Mesothelial cell of epicardium (in vitro differentiated cells): ENCODE results near the gene CACNA1I. TPM values are rescaled to one million over a fixed set of nuclear protein-coding genes. Genes with fewer than 3 reads are reported as not detected.

ENCODE experiments used
- DNase-seq, 2 experiments: peaks; one replicate each; pipeline ENCODE4 v3.0.0; 2021; ENCODE audit warnings: low spot score in 2 of 2; ENCODE audit not compliant: unreplicated experiment in 2 of 2
- H3K27ac Mint-ChIP-seq: 2 replicates; pipeline ENCODE4 v1.8.0; 2021; ENCODE audit warnings: mixed read lengths
- H3K27me3 Mint-ChIP-seq: 2 replicates; pipeline ENCODE4 v1.8.0; 2021; ENCODE audit warnings: low read depth, mixed read lengths
- H3K36me3 Mint-ChIP-seq: 2 replicates; pipeline ENCODE4 v1.8.0; 2021; ENCODE audit warnings: mixed read lengths
- H3K4me1 Mint-ChIP-seq: 2 replicates; pipeline ENCODE4 v1.8.0; 2021; ENCODE audit warnings: mixed read lengths
- H3K4me3 Mint-ChIP-seq: 2 replicates; pipeline ENCODE4 v1.8.0; 2021; ENCODE audit warnings: mild to moderate bottlenecking, moderate library complexity, mixed read lengths
- H3K9me3 Mint-ChIP-seq: 2 replicates; pipeline ENCODE4 v1.8.0; 2021; ENCODE audit warnings: mixed read lengths
- total RNA-seq: library from RNA; stranded (reverse); gene quantifications from 3 replicates; pipeline ENCODE4 v1.2.1, GENCODE V29; 2021
- TF ChIP-seq, protein P1 (sequence below): fragments of 200-600 bp; sonication (generic); IDR thresholded peaks from one replicate; pipeline ENCODE4 v1.5.0; 2021; ENCODE audit warnings: antibody characterized with exemption; ENCODE audit not compliant: unreplicated experiment

The CACNA1I gene
- total RNA-seq, 1 donor from 2014 or later: 0.31 TPM

DNA sequence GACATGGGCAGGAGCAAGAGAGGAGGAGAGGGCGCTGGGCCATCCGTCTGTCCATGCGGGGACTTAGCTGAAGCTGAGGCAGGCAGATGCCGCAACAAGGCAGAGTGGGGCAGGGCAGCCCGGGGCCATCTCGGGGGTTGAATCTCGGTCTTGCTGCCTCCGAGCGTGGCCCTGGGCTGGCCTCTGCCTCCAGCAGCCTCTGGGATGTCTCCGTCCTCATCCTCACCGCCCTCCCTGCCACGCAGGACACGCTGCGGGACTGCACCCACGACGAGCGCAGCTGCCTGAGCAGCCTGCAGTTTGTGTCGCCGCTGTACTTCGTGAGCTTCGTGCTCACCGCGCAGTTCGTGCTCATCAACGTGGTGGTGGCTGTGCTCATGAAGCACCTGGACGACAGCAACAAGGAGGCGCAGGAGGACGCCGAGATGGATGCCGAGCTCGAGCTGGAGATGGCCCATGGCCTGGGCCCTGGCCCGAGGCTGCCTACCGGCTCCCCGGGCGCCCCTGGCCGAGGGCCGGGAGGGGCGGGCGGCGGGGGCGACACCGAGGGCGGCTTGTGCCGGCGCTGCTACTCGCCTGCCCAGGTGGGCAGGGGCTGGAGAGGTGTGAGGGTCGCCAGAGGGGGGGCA lies 108.4 kb downstream of the CACNA1I start:
- TF ChIP-seq, protein P1, sequence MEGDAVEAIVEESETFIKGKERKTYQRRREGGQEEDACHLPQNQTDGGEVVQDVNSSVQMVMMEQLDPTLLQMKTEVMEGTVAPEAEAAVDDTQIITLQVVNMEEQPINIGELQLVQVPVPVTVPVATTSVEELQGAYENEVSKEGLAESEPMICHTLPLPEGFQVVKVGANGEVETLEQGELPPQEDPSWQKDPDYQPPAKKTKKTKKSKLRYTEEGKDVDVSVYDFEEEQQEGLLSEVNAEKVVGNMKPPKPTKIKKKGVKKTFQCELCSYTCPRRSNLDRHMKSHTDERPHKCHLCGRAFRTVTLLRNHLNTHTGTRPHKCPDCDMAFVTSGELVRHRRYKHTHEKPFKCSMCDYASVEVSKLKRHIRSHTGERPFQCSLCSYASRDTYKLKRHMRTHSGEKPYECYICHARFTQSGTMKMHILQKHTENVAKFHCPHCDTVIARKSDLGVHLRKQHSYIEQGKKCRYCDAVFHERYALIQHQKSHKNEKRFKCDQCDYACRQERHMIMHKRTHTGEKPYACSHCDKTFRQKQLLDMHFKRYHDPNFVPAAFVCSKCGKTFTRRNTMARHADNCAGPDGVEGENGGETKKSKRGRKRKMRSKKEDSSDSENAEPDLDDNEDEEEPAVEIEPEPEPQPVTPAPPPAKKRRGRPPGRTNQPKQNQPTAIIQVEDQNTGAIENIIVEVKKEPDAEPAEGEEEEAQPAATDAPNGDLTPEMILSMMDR: no peak
- no peak overlapping the region for H3K4me3 Mint-ChIP-seq
- peaks cover 34% of the 10 kb centered on the region for H3K27me3 Mint-ChIP-seq
- no peaks in the 10 kb centered on the region for H3K4me1 Mint-ChIP-seq
- no peaks in the 10 kb centered on the region for H3K36me3 Mint-ChIP-seq
- H3K27ac Mint-ChIP-seq: no peak overlapping the region
- H3K9me3 Mint-ChIP-seq: peaks cover 5% of the 10 kb centered on the region
- DNase-seq: no peak

DNA sequence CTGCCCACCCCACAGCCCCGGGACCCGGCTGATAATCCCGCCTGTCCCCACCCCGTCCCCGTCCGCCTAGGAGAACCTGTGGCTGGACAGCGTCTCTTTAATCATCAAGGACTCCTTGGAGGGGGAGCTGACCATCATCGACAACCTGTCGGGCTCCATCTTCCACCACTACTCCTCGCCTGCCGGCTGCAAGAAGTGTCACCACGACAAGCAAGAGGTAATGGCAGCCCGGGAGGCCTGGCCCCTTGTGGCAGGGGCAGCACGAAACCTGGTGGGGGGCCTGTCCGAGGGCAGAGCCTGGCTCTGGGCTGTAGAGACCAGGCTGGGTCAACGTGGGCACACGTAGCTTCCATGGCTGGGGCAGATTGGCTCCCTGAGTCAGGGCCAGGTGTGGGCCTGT lies 109.1 kb downstream of the CACNA1I start:
- TF ChIP-seq, protein P1: no peak
- DNase-seq: no peak
- peaks cover 5% of the 10 kb centered on the region for H3K9me3 Mint-ChIP-seq
- no peaks in the 10 kb centered on the region for H3K36me3 Mint-ChIP-seq
- no peaks in the 10 kb centered on the region for H3K4me1 Mint-ChIP-seq
- H3K27ac Mint-ChIP-seq: no peak overlapping the region
- no peak overlapping the region for H3K4me3 Mint-ChIP-seq
- H3K27me3 Mint-ChIP-seq: peaks cover 30% of the 10 kb centered on the region

DNA sequence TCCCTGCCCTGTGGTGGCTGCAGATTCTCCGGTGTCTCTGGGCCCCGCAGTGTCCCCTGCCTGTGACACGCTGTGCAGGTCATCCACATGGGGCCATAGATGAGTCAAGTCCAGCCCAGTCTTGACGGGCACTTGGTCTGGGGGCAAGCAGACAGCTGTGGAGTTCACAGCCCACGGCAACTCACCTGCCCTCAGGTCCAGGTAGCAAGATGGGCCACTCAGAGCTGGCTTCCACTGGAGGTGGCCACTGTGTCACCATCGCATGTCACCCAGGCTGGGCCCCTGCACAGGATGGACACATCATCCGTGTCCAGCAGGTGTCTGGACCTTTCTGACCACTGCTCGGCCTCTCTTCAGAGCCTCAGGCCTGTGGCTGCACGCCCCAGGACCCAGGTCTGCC lies 109.9 kb downstream of the CACNA1I start:
- H3K27ac Mint-ChIP-seq: no peak overlapping the region
- DNase-seq: no peak
- TF ChIP-seq, protein P1: no peak
- H3K27me3 Mint-ChIP-seq: peaks cover 23% of the 10 kb centered on the region
- peaks cover 5% of the 10 kb centered on the region for H3K9me3 Mint-ChIP-seq
- H3K36me3 Mint-ChIP-seq: no peaks in the 10 kb centered on the region
- H3K4me1 Mint-ChIP-seq: peaks cover 2% of the 10 kb centered on the region
- H3K4me3 Mint-ChIP-seq: no peak overlapping the region

DNA sequence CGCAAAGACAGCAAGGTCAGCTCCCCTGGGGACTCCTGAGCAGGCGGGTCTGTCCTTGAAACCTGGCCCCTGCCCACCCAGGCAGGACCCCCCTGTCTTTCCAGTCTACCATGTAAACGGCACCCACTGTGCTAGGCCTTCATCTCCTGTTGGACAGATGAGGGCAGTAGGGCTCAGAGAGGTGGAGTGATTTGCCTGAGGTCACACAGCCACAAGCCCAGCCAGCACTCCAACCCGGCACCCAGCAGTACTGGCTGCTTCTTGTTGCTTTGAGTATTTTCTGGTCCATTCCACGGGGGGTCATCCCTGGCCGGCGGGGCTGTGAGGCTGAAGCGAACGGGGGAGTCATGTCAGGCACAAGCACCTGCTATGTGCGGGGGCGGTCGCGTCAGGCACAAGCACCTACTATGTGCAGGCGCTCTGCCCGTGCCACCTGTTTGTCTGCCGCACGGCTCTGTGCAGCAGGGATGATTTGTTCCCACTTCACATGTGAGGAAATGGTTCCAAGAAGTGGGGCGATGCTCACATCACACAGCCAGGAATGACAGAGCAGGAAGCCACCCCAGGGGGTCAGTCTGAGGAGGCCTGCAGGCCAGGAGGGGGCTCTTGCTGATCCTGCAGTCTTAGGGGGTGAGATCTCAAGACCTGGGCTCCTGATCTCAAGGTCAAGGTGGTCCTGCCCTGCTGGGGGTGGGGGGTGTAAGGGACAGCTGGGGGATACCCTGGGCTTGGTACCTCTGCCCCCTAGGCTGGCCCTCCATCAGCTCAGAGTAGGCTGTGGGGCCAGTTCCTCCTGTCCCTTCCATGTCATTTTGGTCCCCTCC lies 110.7 kb downstream of the CACNA1I start:
- Mint-ChIP-seq H3K27me3 (peaks cover 16% of the 10 kb centered on the region), H3K4me1 (peaks cover 2% of the 10 kb centered on the region), H3K36me3 (no peaks in the 10 kb centered on the region), H3K9me3 (peaks cover 5% of the 10 kb centered on the region), H3K4me3 (no peak overlapping the region), H3K27ac (no peak overlapping the region)
- DNase-seq: no peak
- TF ChIP-seq, protein P1: no peak

DNA sequence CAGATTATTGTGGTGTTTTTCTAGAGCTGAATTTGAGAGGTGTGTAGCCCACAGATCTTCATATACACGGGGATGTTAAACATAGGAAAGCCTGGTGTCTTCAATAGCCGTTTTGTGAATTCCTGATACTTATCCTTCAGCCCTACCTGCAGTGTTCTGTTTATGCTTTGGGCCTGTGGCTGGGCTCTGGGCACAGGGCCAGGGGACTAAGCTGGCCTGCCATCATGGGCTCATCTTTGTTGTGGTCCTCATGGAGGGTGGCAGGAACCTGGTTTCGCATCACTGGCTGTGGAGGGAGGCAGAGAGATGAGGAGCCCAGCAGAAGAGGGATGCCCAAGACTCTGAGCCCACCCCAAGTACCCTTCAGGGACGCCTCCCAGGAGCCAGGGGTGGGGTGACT lies 112.4 kb downstream of the CACNA1I start:
- no peak for DNase-seq
- H3K27ac Mint-ChIP-seq: no peak overlapping the region

More for the DNA sequence above, 112.4 kb downstream of the CACNA1I start:
- TF ChIP-seq, protein P1: no peak
- H3K4me1 Mint-ChIP-seq: peaks cover 2% of the 10 kb centered on the region
- peaks cover 15% of the 10 kb centered on the region for H3K27me3 Mint-ChIP-seq
- peaks cover 5% of the 10 kb centered on the region for H3K9me3 Mint-ChIP-seq
- H3K4me3 Mint-ChIP-seq: no peak overlapping the region
- no peaks in the 10 kb centered on the region for H3K36me3 Mint-ChIP-seq
